SK-N-MC (cell line): Measurements from ENCODE around the gene LRRFIP1.
A peak's percentile ranks its signal among the peaks of the same experiment; 100 is the strongest.

Experiments used
- DNase-seq: peaks from one replicate; pipeline ENCODE4 v3.0.0-alpha.2; 2011; ENCODE audit warnings: low read depth, low spot score
- H3K27ac ChIP-seq: fragments of 200-600 bp; sonication (generic); 2 replicates; pipeline ENCODE4 v1.5.1; 2016; ENCODE audit warnings: mixed run types
- H3K36me3 ChIP-seq: fragments of 200-600 bp; sonication (generic); 2 replicates; pipeline ENCODE4 v1.6.1; 2017; ENCODE audit warnings: antibody characterized with exemption, low read length, mixed read lengths; ENCODE audit not compliant: insufficient read depth
- H3K4me3 ChIP-seq: fragments of 200-600 bp; sonication (generic); 2 replicates; pipeline ENCODE4 v1.5.1; 2016
- H3K9ac ChIP-seq: fragments of 200-600 bp; sonication (generic); 2 replicates; pipeline ENCODE4 v1.8.0; 2017; ENCODE audit warnings: mixed run types, mixed read lengths; ENCODE audit not compliant: insufficient read length
- H3K9me3 ChIP-seq: fragments of 200-600 bp; sonication (generic); 2 replicates; pipeline ENCODE4 v1.6.1; 2017; ENCODE audit warnings: low read depth, mild to moderate bottlenecking, antibody characterized with exemption, low read length, moderate library complexity, mixed read lengths
- EZH2 ChIP-seq: fragments of 200-600 bp; sonication (generic); IDR thresholded peaks from one replicate; pipeline ENCODE4 v1.6.1; 2017; ENCODE audit warnings: antibody characterized with exemption
- FOXP2 ChIP-seq: optimal IDR thresholded peaks from 2 replicates; pipeline ENCODE3; 2011; ENCODE audit warnings: mild to moderate bottlenecking, moderate library complexity; ENCODE audit not compliant: insufficient read depth; ENCODE audit errors: extremely low read length, control extremely low read depth
- POLR2AphosphoS5 ChIP-seq: IDR thresholded peaks from 2 replicates; pipeline ENCODE4 v1.6.1; 2012; ENCODE audit warnings: mild to moderate bottlenecking, low read depth, low read length, borderline replicate concordance

LRRFIP1 gene

DNA sequence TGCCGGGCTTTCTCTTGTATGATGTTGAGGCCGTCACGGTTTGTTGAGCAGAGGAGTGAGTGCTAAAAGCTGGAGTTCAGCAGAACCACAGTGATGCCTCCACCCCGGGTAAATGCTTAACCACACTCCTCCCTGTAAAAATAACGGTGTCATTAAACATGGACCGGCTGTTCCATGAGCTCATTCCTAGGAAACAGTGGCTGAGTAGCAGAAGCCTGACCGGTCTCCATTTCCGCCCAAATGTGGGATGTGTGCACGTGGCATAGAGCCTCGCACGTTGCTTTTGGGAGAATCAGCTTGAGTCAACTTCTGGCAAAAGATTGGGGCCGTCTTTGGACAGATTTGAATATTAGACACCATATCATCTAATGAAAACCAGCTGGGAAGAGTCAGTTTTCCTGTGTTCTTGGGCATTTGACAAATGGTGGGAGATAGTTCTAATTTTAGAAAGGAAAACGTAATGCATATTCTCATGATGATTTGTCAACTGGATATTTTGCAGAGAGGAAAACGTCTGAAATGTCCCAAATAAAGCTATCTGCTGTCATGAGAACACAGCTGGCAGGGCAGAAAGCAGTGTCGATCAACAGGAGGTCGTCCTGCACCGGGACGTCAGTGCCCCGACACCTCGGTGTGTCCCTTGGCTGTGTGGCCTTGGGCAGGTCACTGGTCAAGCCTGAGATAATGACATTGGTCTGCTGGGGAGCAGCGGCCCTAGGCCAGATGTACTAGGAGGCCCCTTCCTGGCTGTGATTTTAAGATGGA, 42.4 kb downstream of the LRRFIP1 start:
- no peak for DNase-seq
- Histone ChIP-seq H3K9ac (peak overlapping the region; percentile 17), H3K36me3 (no peaks in the 10 kb centered on the region), H3K9me3 (no peaks in the 10 kb centered on the region), H3K27ac (0 out of 2 replicates have a peak overlapping the region, but pooled peaks have one; percentile 25), H3K4me3 (peak overlapping the region; percentile 55)
- no peak for TF ChIP-seq POLR2AphosphoS5
- TF ChIP-seq FOXP2, result no peak
- TF ChIP-seq EZH2, result no peak

DNA sequence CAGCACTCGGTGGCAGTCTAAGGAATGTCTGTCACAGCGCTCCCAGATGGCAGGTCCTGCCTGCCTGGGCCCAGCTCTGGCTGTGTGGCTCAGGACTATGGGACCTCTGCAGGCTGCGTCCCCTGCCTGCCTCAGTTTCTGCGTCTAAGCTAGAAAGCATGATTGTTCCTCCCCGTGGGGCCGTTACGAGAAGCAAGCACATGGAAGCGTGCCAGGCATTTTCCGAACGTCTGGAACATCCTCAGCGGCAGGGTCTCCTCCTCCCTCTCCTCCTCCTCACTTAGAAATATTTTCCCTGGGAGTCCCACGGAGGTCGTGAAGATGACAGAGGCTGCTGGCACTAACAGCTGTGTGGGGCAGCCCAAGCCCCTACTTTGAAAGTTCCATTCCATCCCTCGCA, 43.3 kb downstream of the LRRFIP1 start:
- DNase-seq, result no peak
- H3K9me3 ChIP-seq, result no peaks in the 10 kb centered on the region
- no peak overlapping the region for H3K9ac ChIP-seq
- no peak overlapping the region for H3K27ac ChIP-seq
- H3K4me3 ChIP-seq, result no peak overlapping the region
- TF ChIP-seq FOXP2 (no peak), POLR2AphosphoS5 (no peak), EZH2 (no peak)
- H3K36me3 ChIP-seq, result no peaks in the 10 kb centered on the region

DNA sequence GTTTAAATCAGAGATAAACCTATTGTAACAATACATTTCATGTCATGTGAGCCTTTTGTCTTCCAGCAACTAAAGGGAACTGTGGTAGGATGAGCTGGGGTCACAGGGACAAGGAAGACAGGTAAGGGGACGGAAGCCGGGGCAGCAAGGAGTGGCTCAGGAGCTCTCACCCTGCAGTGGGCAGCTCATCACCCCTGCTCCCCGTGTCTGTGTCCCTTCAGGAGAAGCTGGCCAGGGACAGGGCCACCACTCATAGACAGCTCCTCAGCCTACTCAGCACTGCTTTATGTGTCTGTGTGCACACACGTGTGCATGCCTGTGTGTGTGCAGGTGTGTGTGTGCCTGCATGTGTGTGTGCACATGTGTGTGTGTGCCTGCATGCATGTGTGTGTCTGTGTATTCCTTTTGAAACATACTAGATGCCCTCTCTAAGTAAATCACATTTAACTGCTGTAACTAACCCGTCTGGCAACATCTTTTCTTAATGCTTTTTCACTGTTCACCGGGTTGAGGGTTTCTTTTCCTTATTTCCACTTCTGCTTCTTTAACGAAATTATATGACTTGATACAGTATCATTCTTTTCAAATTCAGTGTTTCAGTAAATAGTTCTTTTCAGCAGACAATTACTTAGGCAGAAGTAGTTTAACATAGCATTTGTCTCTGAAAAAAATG, 44.2 kb downstream of the LRRFIP1 start:
- TF ChIP-seq EZH2 (no peak), FOXP2 (no peak), POLR2AphosphoS5 (no peak)
- H3K9me3 ChIP-seq, result no peaks in the 10 kb centered on the region
- DNase-seq, result no peak
- no peak overlapping the region for H3K4me3 ChIP-seq
- H3K27ac ChIP-seq, result no peak overlapping the region
- no peak overlapping the region for H3K9ac ChIP-seq
- no peaks in the 10 kb centered on the region for H3K36me3 ChIP-seq

DNA sequence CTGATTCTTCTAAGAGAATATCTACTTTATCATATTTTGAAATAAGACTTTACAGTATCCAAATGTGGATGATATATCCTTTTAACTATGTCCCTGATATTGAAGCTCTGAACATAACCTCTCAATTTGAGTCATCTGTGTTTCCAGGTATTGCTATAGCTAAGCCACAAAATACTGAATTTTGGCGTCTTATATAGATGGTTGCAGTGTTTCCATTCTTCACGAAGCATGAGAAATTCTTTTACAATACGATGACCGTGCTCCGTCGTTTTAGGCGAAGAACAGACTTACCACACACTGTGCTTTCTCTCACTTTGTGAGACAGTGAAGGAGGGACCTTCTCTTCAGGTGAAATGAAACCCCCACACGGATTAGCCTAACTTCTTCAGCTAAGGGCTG, 45.3 kb downstream of the LRRFIP1 start:
- no peak for DNase-seq
- no peak overlapping the region for H3K4me3 ChIP-seq
- H3K36me3 ChIP-seq, result no peaks in the 10 kb centered on the region
- no peak overlapping the region for H3K27ac ChIP-seq
- no peak for TF ChIP-seq POLR2AphosphoS5
- TF ChIP-seq EZH2, result no peak
- TF ChIP-seq FOXP2, result no peak
- no peak overlapping the region for H3K9ac ChIP-seq
- H3K9me3 ChIP-seq, result no peaks in the 10 kb centered on the region

DNA sequence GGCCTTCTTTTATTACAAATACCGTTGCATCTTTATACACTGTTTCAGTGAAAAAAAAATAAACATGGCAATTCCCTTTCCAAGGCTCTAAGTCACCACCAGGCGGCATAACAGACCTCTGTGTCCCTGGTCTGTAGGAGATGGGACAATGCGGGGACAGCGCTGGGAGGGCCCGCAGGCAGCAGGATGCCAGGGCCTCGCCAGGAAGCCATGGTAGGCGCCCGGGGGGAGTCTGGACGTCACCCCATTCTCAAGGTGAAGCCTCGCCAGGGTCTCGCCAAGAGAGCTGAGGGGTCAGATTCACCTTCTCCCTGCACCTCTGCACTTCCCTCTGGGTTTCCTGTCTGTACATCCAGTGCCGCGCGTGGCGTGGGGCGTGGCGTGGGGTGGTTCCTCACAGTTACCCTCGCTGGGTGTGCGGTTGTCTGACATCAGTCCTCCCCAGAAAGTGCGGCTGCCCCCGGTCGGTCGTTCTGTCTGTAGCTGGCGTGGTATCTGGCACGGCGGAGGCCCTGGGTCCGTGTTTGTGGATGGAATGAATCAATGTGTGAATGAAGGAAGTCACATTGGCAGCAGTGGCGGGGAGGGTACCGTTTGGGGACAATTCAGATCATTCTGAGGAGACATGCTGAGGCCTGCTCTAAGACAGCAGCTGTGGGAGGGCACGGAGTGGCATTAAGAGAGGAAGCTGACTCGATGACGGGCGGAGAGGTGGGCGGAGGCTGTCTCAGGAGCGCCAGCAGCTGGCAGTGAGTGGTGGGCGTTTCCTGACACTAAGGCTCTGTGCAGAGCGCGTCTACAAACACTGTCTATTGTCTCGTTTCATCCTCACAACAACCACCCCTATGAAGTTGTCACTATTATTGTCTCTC, 46.0 kb downstream of the LRRFIP1 start:
- H3K36me3 ChIP-seq, result no peaks in the 10 kb centered on the region
- H3K4me3 ChIP-seq, result no peak overlapping the region
- no peak for TF ChIP-seq EZH2
- peak; percentile 9 for TF ChIP-seq FOXP2
- no peak for DNase-seq
- no peaks in the 10 kb centered on the region for H3K9me3 ChIP-seq
- no peak overlapping the region for H3K9ac ChIP-seq
- no peak overlapping the region for H3K27ac ChIP-seq

DNA sequence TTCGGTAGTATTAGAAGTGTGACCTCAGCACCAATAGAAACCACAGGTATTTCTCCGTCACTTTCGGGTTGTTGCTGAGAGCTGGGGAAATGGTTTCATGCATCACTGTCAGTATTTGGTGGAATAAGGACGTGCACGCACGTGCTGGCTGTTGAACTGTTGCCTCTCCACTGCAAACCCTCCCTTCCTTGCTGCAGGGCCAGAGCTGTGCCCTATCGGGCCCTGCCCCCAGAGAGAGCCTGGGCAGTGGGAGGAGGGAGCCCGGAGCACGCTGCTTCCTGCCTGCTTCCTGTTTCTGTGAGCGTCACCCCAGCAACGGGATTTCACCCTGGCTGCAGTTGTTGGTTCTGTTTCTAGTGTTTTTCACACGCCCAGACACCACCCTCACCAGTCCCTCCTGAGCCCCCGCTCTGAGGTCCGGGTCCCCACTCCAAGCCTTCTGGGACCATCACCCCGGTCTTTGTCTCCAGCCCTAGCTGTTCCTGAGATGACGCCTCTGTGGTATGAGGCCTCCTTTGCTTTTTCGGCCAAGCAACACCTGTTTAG, 47.4 kb downstream of the LRRFIP1 start:
- no peak for DNase-seq
- Histone ChIP-seq H3K4me3 (peak overlapping the region; percentile 73), H3K9me3 (no peaks in the 10 kb centered on the region), H3K9ac (peak overlapping the region; percentile 54), H3K27ac (peak overlapping the region; percentile 84), H3K36me3 (no peaks in the 10 kb centered on the region)
- TF ChIP-seq FOXP2 (no peak), EZH2 (no peak), POLR2AphosphoS5 (no peak; the same call in 1 of the 2 replicates)

DNA sequence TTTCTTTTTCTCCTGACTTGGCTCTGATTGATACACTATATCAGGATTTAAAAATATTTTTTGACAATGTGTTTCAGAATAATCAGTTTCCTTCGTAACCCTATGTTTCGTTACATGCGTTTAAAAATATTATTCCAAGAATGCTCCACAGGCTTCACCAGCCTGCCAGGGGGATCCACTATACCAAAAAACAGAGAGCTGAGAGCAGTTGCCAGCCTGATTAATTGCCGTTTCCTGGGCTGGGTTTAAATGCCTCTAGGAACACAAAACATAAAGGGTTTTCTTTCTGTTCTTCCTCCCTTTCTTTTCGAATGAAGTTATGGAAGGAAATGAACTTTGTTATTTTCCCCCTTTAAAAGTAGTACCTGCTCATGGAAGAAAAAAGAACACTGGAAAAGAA, 47.9 kb downstream of the LRRFIP1 start:
- peak overlapping the region; percentile 84 for H3K27ac ChIP-seq
- TF ChIP-seq POLR2AphosphoS5 (no peak), EZH2 (no peak), FOXP2 (no peak)
- no peak for DNase-seq

More for the DNA sequence above, 47.9 kb downstream of the LRRFIP1 start:
- H3K9me3 ChIP-seq, result no peaks in the 10 kb centered on the region
- peak overlapping the region; percentile 73 for H3K4me3 ChIP-seq
- no peaks in the 10 kb centered on the region for H3K36me3 ChIP-seq
- peak overlapping the region; percentile 54 for H3K9ac ChIP-seq
